GM19324 (cell line): ENCODE data around the gene LRTM2.
"Not testable (repeated sequence)": the region's sequence is repeated elsewhere in the genome, so short reads cannot be mapped to it uniquely, and the experiment has no call there.

Source experiments
- ATAC-seq: cut with Tn5 transposase; IDR thresholded peaks from one replicate; pipeline ENCODE4 v1.9.1; 2021; ENCODE audit warnings: mild to moderate bottlenecking, moderate library complexity; ENCODE audit not compliant: unreplicated experiment, low FRiP score

Gene LRTM2

GRCh38 chr12:1810201-1810930, 10.0 kb upstream of the LRTM2 start:
- ATAC-seq = no peak

GRCh38 chr12:1810931-1811280, 9.5 kb upstream of the LRTM2 start:
- ATAC-seq = no peak

- ATAC-seq = no peak
Measured at GRCh38 chr12:1811281-1811947, 9.0 kb upstream of the LRTM2 start.

- no peak for ATAC-seq
Measured at GRCh38 chr12:1811948-1812291, 8.4 kb upstream of the LRTM2 start.

GRCh38 chr12:1812650-1813302, 7.6 kb upstream of the LRTM2 start:
- no peak for ATAC-seq

- ATAC-seq = no peak
Measured at GRCh38 chr12:1814266-1814665, 6.1 kb upstream of the LRTM2 start.

- no peak for ATAC-seq
Measured at GRCh38 chr12:1815108-1815507, 5.3 kb upstream of the LRTM2 start.

GRCh38 chr12:1815814-1816729, 4.3 kb upstream of the LRTM2 start:
- ATAC-seq = no peak

GRCh38 chr12:1816730-1817348, 3.5 kb upstream of the LRTM2 start:
- no peak for ATAC-seq

- not testable (repeated sequence) for ATAC-seq
Measured at GRCh38 chr12:1817928-1818327, 2.4 kb upstream of the LRTM2 start.

- ATAC-seq = no peak
Measured at GRCh38 chr12:1819050-1819449, 1.3 kb upstream of the LRTM2 start.

- no peak for ATAC-seq
Measured at GRCh38 chr12:1819571-1819970, 794 bp upstream of the LRTM2 start.

- no peak for ATAC-seq
Measured at GRCh38 chr12:1820896-1821291, 529 bp downstream of the LRTM2 start.

- ATAC-seq = no peak
Measured at GRCh38 chr12:1821805-1822204, 1.4 kb downstream of the LRTM2 start.

- no peak for ATAC-seq
Measured at GRCh38 chr12:1822699-1823098, 2.3 kb downstream of the LRTM2 start.

- ATAC-seq = no peak
Measured at GRCh38 chr12:1823237-1823636, 2.9 kb downstream of the LRTM2 start.

GRCh38 chr12:1825382-1826102, 5.2 kb downstream of the LRTM2 start:
- ATAC-seq = no peak

- ATAC-seq = no peak
Measured at GRCh38 chr12:1826401-1826800, 6.0 kb downstream of the LRTM2 start.

- ATAC-seq = no peak
Measured at GRCh38 chr12:1826867-1827705, 6.7 kb downstream of the LRTM2 start.
